Colonic mucosa (tissue), 4 donors: ENCODE results near the gene CYS1. TPM values are rescaled to one million over a fixed set of nuclear protein-coding genes. Genes with fewer than 3 reads are reported as not detected.
"Not testable (repeated sequence)": the region's sequence is repeated elsewhere in the genome, so short reads cannot be mapped to it uniquely, and the experiment has no call there.

Source experiments
- DNase-seq: peaks from one replicate; pipeline ENCODE4 v3.0.0-alpha.2; 2020
- H3K27ac ChIP-seq: fragments of 200-600 bp; one replicate; pipeline ENCODE4 v1.8.0; 2021
- H3K27me3 ChIP-seq: fragments of 200-600 bp; one replicate; pipeline ENCODE4 v1.8.0; 2021
- H3K36me3 ChIP-seq: fragments of 200-600 bp; one replicate; pipeline ENCODE4 v1.8.0; 2021
- H3K4me1 ChIP-seq: fragments of 200-600 bp; one replicate; pipeline ENCODE4 v1.8.0; 2021; ENCODE audit warnings: mild to moderate bottlenecking
- H3K4me3 ChIP-seq: fragments of 200-600 bp; one replicate; pipeline ENCODE4 v1.8.0; 2021
- H3K9ac ChIP-seq, 2 donors: one replicate each; pipeline ENCODE4 v1.7.0; 2013; ENCODE audit warnings: control low read depth in 2 of 2, low read depth in 2 of 2, low read length in 2 of 2
- H3K9me3 ChIP-seq: fragments of 200-600 bp; one replicate; pipeline ENCODE4 v1.8.0; 2021
- CTCF ChIP-seq: fragments of 200-600 bp; IDR thresholded peaks from one replicate; pipeline ENCODE4 v1.8.0; 2022; ENCODE audit warnings: antibody characterized with exemption, mild to moderate bottlenecking
- intact Hi-C: fragments of 100-400 bp; cut with DNase I; formaldehyde crosslinking; loops from one replicate; pipeline ENCODE4 v1.14.1; 2022
- total RNA-seq, 2 donors: library from RNA; stranded (reverse); fragmentation: NEBNext Ultra II Directional in 1 of 2; extraction: Animal tissue kit (Norgen Biotek cat#: 25700) in 1 of 2; gene quantifications; one replicate each; pipeline ENCODE4 v1.2.1, GENCODE V29; 2021
- donor health status: healthy.
- donor health status: DM: no; HTN: no; CAD: no.
- donor health status: DM: no; HTN: no; CAD: no.

Gene CYS1
- total RNA-seq, 2 donors from 2014 or later = 0.52 to 2.5 TPM

- H3K27me3 ChIP-seq = no peaks in the 10 kb centered on the region
- H3K9ac ChIP-seq = no peak overlapping the region
- H3K27ac ChIP-seq = no peak overlapping the region
- peaks cover 3% of the 10 kb centered on the region for H3K4me1 ChIP-seq
- no peaks in the 10 kb centered on the region for H3K9me3 ChIP-seq
- intact Hi-C loops = no loop called here
- DNase-seq = no peak
- TF ChIP-seq CTCF = no peak
- H3K36me3 ChIP-seq = no peaks in the 10 kb centered on the region
- no peak overlapping the region for H3K4me3 ChIP-seq
Measured at GRCh38 chr2:10035053-10035422, 45.2 kb downstream of the CYS1 start.

GRCh38 chr2:10034333-10035052, 45.7 kb downstream of the CYS1 start:
- DNase-seq = no peak
- Histone ChIP-seq H3K9me3 (no peaks in the 10 kb centered on the region), H3K4me1 (peaks cover 3% of the 10 kb centered on the region), H3K4me3 (no peak overlapping the region), H3K27ac (no peak overlapping the region), H3K36me3 (no peaks in the 10 kb centered on the region), H3K27me3 (no peaks in the 10 kb centered on the region), H3K9ac (no peak overlapping the region)
- TF ChIP-seq CTCF = no peak
- intact Hi-C loops = no loop called here

- no peak for TF ChIP-seq CTCF
- H3K4me3 ChIP-seq = no peak overlapping the region
- H3K27me3 ChIP-seq = no peaks in the 10 kb centered on the region
- peaks cover 3% of the 10 kb centered on the region for H3K4me1 ChIP-seq
- intact Hi-C loops = no loop called here
- H3K9me3 ChIP-seq = no peaks in the 10 kb centered on the region
- H3K9ac ChIP-seq = no peak overlapping the region
- no peaks in the 10 kb centered on the region for H3K36me3 ChIP-seq
- H3K27ac ChIP-seq = no peak overlapping the region
- DNase-seq = no peak
Measured at GRCh38 chr2:10033251-10034006, 46.8 kb downstream of the CYS1 start.

- Histone ChIP-seq H3K36me3 (no peaks in the 10 kb centered on the region), H3K9ac (no peak overlapping the region), H3K4me1 (peaks cover 3% of the 10 kb centered on the region), H3K27me3 (no peaks in the 10 kb centered on the region), H3K9me3 (no peaks in the 10 kb centered on the region), H3K4me3 (no peak overlapping the region), H3K27ac (no peak overlapping the region)
- intact Hi-C loops = no loop called here
- TF ChIP-seq CTCF = no peak
- DNase-seq = no peak
Measured at GRCh38 chr2:10032746-10033105, 47.5 kb downstream of the CYS1 start.

- Histone ChIP-seq H3K36me3 (no peaks in the 10 kb centered on the region), H3K9ac (no peak overlapping the region), H3K27ac (no peak overlapping the region), H3K4me1 (peaks cover 3% of the 10 kb centered on the region), H3K4me3 (no peak overlapping the region), H3K27me3 (no peaks in the 10 kb centered on the region), H3K9me3 (no peaks in the 10 kb centered on the region)
- DNase-seq = no peak
- no peak for TF ChIP-seq CTCF
- intact Hi-C loops = no loop called here
Measured at GRCh38 chr2:10031886-10032745, 48.1 kb downstream of the CYS1 start.

GRCh38 chr2:10030798-10031197, 49.4 kb downstream of the CYS1 start:
- H3K36me3 ChIP-seq, H3K27me3 ChIP-seq, intact Hi-C loops, H3K27ac ChIP-seq, H3K4me3 ChIP-seq, DNase-seq, H3K9me3 ChIP-seq, H3K4me1 ChIP-seq, H3K9ac ChIP-seq: not testable (repeated sequence)
